T-helper 1 cell treated with Interleukin-12 subunit alpha and Interleukin-12 subunit beta and Interleukin-4 antibody, amounts not matched to agents 30 μg/mL and 1 μg/mL, for 36 hours (primary cell): ENCODE results near the gene CDT1.
A peak's percentile ranks its signal among the peaks of the same experiment; 100 is the strongest.
"Not testable (repeated sequence)": the region's sequence is repeated elsewhere in the genome, so short reads cannot be mapped to it uniquely, and the experiment has no call there.

ENCODE experiments used
- H3K27ac Mint-ChIP-seq: one replicate; pipeline ENCODE4 v1.8.0; 2021; ENCODE audit warnings: mild to moderate bottlenecking, mixed read lengths
- H3K27me3 Mint-ChIP-seq: one replicate; pipeline ENCODE4 v1.8.0; 2021; ENCODE audit warnings: low read depth, mixed read lengths
- H3K36me3 Mint-ChIP-seq: one replicate; pipeline ENCODE4 v1.8.0; 2021; ENCODE audit warnings: low read depth, mixed read lengths
- H3K4me1 Mint-ChIP-seq: one replicate; pipeline ENCODE4 v1.8.0; 2021; ENCODE audit warnings: low read depth, mixed read lengths
- H3K4me3 Mint-ChIP-seq: one replicate; pipeline ENCODE4 v1.8.0; 2021; ENCODE audit warnings: mild to moderate bottlenecking, moderate library complexity, mixed read lengths
- H3K9me3 Mint-ChIP-seq: one replicate; pipeline ENCODE4 v1.8.0; 2021; ENCODE audit warnings: mixed read lengths

CDT1 gene

DNA sequence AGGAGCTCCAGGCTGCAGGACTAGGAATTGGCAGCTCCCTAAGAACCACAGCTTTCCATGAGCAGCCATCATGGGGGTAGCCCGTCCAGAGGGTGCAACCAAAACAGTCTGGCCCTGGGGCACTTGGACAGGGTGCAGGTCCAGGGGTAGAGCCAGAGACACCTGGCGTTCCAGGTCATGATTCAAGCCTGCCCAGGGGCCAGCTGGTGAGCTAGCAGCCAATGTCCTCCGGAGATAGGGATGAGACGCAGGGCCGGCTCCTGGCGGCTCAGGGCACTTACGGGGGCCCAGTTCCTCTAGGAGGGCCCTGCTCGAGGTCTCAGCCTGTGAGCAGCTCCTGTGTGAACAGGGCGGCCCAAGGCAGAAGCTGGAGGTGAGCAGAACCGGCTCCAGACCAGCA lies 40.6 kb upstream of the CDT1 start:
- no peak overlapping the region for H3K27ac Mint-ChIP-seq
- H3K27me3 Mint-ChIP-seq, result no peaks in the 10 kb centered on the region
- H3K36me3 Mint-ChIP-seq, result no peaks in the 10 kb centered on the region
- no peak overlapping the region for H3K4me3 Mint-ChIP-seq
- no peaks in the 10 kb centered on the region for H3K9me3 Mint-ChIP-seq
- H3K4me1 Mint-ChIP-seq, result peaks cover 13% of the 10 kb centered on the region

DNA sequence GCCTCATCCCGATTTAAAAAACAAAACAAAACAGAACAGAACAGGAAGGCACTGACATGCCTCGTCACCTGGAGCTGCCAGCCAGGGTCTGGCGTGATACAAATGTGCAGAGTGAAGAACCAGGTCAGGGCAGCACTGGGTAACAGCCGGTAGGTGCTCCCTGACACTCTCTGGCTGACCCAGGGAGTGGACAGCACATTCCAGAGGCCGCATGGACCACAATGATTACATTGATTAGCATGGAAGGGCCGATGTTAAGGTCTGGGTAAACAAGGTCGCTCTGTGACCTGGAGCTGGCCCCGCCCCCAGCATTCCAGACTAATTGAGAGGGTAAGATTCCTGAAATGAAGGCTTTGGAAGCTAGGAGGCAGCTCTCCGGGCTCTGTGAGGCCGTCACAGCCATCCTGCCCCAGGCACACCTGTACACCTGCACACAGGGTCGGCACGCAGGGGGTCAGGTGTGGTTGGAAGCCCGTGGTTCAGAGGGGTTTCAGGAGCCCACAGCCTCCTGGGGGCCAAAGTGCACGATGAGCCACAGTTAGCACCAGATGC lies 40.0 kb upstream of the CDT1 start:
- Mint-ChIP-seq H3K9me3 (no peaks in the 10 kb centered on the region), H3K36me3 (no peaks in the 10 kb centered on the region)

DNA sequence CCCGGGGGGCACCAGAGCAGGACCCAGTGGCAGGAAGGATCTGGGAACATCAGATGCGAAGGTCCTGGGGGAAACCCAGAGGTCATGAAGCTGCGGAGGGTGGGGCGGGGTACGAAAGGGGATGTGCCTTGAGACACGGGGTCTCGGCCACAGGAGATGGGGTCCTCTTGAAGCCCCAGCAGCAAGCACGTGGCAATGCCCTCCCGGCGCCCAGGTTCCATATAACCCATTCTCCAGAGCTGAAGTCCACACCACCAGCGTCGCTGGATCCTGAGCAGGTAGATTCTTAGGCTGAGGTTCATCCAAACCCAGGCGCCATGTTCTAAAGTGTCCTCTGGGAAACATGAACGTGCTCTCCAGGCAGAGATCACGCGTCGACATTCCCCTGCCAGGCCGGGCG lies 39.5 kb upstream of the CDT1 start:
- H3K4me1 Mint-ChIP-seq, result peaks cover 10% of the 10 kb centered on the region

More for the DNA sequence above, 40.0 kb upstream of the CDT1 start:
- peaks cover 13% of the 10 kb centered on the region for H3K4me1 Mint-ChIP-seq
- no peak overlapping the region for H3K27ac Mint-ChIP-seq
- no peaks in the 10 kb centered on the region for H3K27me3 Mint-ChIP-seq
- H3K4me3 Mint-ChIP-seq, result no peak overlapping the region

DNA sequence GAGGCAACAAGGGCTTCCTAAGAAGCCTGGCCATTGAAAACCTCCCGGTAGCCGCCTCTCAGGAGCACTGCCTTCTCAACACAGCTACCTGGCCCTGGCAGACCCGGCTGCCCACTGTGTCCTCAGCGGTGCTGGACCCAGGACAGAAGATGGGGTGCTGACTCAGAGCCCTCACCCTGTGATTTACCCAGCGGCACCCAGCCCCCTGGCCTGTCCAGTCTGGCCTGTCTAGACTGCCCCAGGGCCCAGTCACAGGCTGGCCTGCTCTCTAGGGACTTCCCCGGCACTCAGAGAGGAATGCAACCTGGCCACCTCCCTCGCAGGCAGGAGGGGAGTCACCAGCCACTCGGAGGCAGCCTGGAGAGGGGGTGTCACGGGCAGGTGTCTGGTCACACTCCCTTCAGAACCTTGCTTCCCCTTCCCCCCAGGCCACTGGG lies 38.7 kb upstream of the CDT1 start:
- Mint-ChIP-seq H3K4me1 (peaks cover 9% of the 10 kb centered on the region), H3K4me3 (no peak overlapping the region), H3K36me3 (no peaks in the 10 kb centered on the region), H3K27ac (no peak overlapping the region), H3K9me3 (no peaks in the 10 kb centered on the region), H3K27me3 (no peaks in the 10 kb centered on the region)

More for the DNA sequence above, 39.5 kb upstream of the CDT1 start:
- no peaks in the 10 kb centered on the region for H3K36me3 Mint-ChIP-seq
- no peak overlapping the region for H3K27ac Mint-ChIP-seq
- no peaks in the 10 kb centered on the region for H3K9me3 Mint-ChIP-seq
- no peak overlapping the region for H3K4me3 Mint-ChIP-seq
- no peaks in the 10 kb centered on the region for H3K27me3 Mint-ChIP-seq

DNA sequence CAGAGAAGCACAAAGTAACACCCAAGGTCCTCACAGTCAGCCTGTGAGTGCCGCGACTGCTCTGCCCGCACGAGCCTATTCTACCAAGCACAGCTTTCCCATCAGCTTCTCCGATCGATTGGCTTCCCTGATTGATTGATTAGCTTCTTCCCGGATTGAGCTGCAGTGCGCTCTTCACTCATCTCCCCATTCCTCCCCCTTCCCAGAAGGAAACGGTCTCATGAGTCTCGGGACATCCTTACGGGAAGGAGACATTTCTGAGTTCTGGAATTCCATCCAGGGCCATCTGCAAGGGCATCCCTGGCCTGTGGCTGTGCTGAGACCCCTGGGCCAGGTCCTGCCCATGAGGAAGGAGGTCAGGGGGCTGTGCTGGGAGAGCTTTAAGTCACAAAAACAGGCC lies 36.6 kb upstream of the CDT1 start:
- Mint-ChIP-seq H3K27me3 (no peaks in the 10 kb centered on the region), H3K36me3 (no peaks in the 10 kb centered on the region), H3K4me1 (peaks cover 9% of the 10 kb centered on the region), H3K27ac (no peak overlapping the region), H3K4me3 (no peak overlapping the region), H3K9me3 (no peaks in the 10 kb centered on the region)

DNA sequence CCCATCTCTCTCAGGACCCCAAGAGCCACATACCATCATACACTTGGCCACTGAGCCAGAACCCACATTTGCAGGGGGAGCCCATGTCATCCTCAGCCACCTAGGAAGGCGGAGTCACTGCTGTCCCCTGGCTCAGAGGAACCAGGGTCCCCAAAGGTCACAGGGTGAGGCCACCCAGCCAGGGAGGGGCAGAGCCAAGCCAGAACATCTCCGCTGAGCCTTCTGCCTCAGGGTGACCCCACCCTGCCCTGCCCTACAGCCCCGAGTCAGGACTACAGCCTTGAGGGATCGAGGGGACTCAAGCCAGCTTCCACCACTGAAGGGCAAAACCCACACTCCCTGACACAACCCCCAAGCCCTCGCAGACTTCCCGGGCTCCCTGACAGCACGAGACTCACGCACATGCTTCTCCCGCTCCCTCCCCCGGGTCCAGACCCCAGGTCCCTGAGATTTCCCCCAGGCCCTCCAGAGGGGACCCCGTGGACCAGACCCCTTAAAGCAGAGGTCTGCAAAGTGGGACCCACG lies 36.0 kb upstream of the CDT1 start:
- Mint-ChIP-seq H3K4me1 (peaks cover 9% of the 10 kb centered on the region), H3K9me3 (no peaks in the 10 kb centered on the region), H3K36me3 (no peaks in the 10 kb centered on the region), H3K4me3 (no peak overlapping the region), H3K27ac (peak overlapping the region; percentile 18), H3K27me3 (no peaks in the 10 kb centered on the region)

DNA sequence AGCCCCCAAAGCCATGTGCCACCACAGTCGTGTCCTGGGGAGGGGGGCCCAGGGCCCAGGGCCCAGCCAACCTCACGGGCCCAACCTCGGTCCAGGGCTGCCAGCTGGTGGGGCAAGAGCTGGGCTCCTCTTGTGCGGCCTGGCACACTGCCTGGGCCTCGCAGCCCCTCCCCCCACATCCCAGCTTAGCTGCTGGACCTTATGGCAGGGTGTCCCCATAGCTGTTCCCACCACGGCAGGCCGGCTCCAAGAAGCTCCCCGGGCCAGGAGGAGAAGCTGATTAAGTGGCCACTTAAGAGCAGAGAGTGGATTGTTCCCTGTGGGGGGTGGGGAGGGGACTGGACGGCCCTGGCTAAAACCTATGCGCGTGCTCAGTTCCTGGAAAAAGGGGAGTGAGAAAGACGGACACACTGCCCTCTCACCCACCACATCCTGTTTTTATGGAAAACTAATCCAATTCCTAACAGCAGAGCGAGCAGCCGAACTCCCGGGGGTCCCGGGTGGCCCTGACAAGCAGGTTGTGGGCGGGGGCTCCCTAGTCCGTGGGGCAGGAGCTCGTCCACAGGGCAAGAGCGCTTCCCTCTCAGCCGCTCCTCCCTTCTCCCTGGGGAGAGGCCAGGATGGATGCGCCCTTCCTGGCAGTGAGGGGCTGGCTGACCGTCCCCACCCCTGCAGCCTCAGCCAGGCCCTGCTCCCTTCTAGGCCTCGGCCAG lies 35.4 kb upstream of the CDT1 start:
- Mint-ChIP-seq H3K27ac (no peak overlapping the region), H3K36me3 (no peaks in the 10 kb centered on the region), H3K27me3 (no peaks in the 10 kb centered on the region), H3K4me3 (no peak overlapping the region), H3K4me1 (peaks cover 9% of the 10 kb centered on the region), H3K9me3 (no peaks in the 10 kb centered on the region)

DNA sequence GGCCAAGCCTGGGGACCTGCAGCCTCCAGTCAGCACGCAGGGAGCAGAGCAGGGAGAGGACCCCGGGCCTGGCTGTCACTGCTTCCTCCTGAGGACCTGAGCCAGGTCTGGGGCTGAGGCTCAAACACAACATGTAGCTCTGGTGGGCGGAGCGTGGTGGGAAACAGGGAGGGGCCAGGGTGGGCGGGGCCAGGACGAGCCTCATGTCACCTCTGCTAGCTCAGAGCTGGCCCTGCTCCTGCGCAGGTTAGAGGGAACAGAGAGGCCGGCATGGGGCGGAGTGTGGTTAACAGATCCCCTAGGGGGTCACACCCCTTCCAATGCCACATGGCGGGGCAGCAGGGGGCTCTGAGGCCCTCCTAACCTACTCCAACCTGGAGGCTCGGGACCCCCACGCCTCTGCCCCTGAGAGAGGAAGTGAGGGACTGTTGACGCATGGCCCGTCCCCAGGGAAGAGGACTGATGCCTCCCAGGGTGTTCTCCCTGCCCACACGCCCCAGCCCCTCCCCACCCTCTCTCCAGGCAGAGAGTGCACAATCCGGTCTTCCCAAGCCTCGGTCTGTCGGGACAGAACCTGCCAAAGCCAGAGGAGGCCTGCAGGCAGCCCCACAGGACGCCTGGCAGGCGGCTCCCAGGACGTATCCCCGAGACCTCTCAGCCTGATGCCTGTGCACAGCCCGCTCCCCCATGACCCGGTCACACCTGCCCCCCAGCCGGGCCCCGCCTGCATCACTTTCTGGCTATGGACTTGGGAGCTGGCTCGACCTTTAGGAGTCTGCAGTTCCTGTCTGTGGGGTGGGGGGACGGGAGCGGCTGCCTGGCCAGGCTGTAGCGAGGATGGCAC lies 33.8 kb upstream of the CDT1 start:
- no peaks in the 10 kb centered on the region for H3K9me3 Mint-ChIP-seq
- H3K36me3 Mint-ChIP-seq, result no peaks in the 10 kb centered on the region
- no peaks in the 10 kb centered on the region for H3K27me3 Mint-ChIP-seq
- no peak overlapping the region for H3K27ac Mint-ChIP-seq
- peaks cover 11% of the 10 kb centered on the region for H3K4me1 Mint-ChIP-seq
- H3K4me3 Mint-ChIP-seq, result no peak overlapping the region

DNA sequence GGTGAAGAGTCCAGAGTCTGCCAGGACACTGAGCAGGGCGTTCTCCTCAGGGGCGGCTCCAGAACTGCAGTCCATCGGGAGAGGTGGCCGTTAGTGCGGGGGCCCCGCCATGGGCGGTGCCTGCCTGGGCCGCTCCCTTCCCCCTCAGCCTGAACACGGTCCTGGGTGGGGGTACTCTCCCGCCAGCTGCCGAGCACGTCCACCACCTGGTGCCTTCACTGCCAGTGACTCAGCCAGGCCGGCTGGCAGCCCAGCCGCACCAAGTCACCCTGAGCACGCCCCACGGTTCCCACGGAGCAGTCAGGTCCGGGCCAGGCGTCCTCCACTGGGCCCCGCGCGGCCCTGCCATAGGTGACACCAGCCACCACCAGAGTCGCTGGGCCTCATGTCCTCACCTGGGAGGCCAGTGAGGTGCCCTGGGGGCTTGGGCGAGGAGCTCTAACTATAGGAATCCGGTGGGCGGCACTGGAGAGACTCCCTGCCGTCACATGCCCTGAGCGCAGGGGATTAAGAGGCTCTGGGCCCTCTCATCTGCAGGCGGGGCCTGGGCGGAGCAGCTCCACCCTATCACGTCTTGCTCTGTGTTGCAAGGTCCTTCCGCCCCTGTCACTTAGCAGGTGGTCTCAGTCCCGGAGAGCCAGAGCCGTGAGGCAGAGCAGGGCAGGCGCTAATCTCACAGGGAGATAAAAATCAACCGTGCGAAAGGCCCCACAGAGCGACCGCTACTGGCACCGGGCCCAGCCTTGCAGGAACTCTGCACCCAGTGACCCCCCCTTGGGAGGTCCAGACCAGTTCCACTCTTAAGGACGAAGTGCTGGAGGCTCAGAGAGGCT lies 32.9 kb upstream of the CDT1 start:
- no peak overlapping the region for H3K4me3 Mint-ChIP-seq
- no peaks in the 10 kb centered on the region for H3K9me3 Mint-ChIP-seq
- H3K4me1 Mint-ChIP-seq, result peaks cover 12% of the 10 kb centered on the region

DNA sequence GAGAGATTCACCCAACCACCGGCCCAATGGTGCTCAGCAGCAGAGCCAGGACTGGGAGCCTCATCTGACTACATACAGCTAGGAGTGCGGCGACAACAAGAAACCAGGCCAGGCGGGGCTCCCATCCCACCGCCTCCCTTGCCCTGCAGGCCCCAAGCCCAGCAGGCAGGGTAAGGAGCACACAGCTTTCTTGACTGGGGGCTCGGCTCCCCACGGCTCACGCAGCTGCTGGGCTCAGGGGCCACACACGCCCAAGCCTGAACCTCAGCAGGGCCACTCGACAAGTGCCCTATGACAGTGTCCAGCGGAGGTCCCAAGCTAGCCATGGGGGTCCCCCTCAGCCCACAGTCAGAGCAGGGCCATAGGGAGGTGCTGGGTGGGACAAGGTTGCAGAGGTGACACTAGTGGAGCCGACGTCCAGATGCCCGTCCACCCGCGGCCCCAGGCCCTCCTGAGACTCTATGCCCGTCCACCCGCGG lies 32.3 kb upstream of the CDT1 start:
- H3K4me1 Mint-ChIP-seq, result peaks cover 12% of the 10 kb centered on the region
- no peak overlapping the region for H3K27ac Mint-ChIP-seq
- H3K27me3 Mint-ChIP-seq, result no peaks in the 10 kb centered on the region
- H3K4me3 Mint-ChIP-seq, result no peak overlapping the region
- H3K9me3 Mint-ChIP-seq, result no peaks in the 10 kb centered on the region
- H3K36me3 Mint-ChIP-seq, result no peaks in the 10 kb centered on the region

More for the DNA sequence above, 32.9 kb upstream of the CDT1 start:
- H3K27me3 Mint-ChIP-seq, result no peaks in the 10 kb centered on the region
- no peak overlapping the region for H3K27ac Mint-ChIP-seq
- no peaks in the 10 kb centered on the region for H3K36me3 Mint-ChIP-seq

DNA sequence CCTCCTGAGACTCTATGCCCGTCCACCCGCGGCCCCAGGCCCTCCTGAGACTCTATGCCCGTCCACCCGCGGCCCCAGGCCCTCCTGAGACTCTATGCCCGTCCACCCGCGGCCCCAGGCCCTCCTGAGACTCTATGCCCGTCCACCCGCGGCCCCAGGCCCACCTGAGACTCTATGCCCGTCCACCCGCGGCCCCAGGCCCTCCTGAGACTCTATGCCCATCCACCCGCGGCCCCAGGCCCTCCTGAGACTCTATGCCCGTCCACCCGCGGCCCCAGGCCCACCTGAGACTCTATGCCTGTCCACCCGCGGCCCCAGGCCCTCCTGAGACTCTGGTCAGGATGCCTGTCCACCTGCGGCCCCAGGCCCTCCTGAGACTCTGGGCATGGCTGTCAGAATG lies 31.8 kb upstream of the CDT1 start:
- H3K27me3 Mint-ChIP-seq, H3K4me3 Mint-ChIP-seq: not testable (repeated sequence)
- peaks cover 12% of the 10 kb centered on the region for H3K4me1 Mint-ChIP-seq

DNA sequence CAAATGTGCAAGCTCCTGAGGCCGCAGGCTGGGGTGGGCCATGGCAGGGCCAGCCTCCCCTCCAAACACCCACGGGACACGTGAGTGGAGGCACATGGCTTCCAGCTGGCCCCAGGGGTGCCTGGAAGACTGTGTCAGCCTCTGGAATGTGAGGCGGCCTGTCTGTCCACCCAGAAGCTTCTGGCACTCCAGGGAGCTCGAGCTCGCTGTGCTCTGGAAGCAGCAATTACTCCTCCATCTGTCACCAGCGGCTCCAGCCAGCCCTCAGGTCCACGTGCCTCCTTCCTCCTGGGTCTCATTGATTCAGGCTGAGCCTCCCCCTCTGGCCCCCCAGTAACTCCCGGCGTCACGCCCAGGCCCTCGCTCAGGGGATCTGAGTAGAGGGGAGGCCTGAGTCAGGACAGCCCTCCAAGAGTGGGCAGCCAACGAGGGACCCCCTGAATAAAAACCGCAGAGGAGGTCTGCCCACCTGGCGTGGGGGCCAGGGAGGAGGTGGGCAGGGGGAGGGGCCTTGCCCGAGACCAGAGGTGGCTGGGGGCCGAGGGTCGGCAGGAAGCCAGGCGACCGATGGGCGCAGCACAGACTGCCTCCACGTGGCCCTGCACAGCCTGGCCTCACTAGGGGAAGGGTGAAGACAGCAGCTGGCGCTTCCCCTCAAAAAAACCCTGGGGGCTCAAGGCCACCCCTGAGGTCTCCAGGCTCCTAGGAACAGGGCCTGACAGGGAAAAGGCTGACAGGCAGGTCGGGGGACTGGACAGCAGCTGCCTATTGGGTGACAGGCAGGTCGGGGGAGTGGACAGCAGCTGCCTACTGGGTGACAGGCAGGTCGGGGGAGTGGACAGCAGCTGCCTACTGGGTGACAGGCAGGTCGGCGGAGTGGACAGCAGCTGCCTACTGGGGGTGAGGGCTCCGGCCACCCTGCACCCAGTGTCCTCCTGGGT lies 30.4 kb upstream of the CDT1 start:
- Mint-ChIP-seq H3K4me3 (no peak overlapping the region), H3K4me1 (peaks cover 7% of the 10 kb centered on the region), H3K9me3 (no peaks in the 10 kb centered on the region), H3K27ac (no peak overlapping the region), H3K27me3 (no peaks in the 10 kb centered on the region), H3K36me3 (no peaks in the 10 kb centered on the region)

More for the DNA sequence above, 31.8 kb upstream of the CDT1 start:
- H3K36me3 Mint-ChIP-seq, H3K27ac Mint-ChIP-seq, H3K9me3 Mint-ChIP-seq: not testable (repeated sequence)

DNA sequence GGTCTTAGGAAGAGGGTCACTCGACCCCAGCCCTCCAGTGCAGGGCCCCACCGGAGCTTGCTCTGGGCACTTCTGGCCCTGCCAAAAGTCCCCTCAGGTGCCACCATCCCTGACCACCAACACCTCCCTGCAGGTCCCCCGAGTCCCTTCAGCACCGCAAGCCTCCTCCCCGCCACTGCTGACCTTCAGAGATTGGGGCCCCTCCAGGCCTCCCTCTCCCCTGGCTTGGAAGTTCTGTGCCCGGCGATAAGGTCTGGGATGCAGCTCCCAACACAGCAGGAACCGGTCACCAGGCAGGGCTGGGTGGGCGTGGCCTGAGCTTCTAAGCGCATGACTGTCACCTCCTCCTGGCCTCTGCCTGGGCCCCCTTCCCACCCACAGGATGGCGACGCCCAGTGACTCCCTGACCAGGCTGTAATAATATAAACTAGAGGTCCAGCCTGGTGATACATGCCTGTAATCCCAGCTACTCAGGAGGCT lies 29.7 kb upstream of the CDT1 start:
- Mint-ChIP-seq H3K4me1 (peaks cover 8% of the 10 kb centered on the region), H3K27me3 (no peaks in the 10 kb centered on the region), H3K4me3 (no peak overlapping the region), H3K9me3 (no peaks in the 10 kb centered on the region), H3K27ac (no peak overlapping the region), H3K36me3 (no peaks in the 10 kb centered on the region)
